ENCODE results near the gene INSYN1. TPM values are rescaled to one million over a fixed set of nuclear protein-coding genes. Genes with fewer than 3 reads are reported as not detected.

The INSYN1 gene
- total and polyA plus RNA-seq, 9 of the 15 experiments (the other 6 are each of a cell fraction or from before 2014, with no cell fraction given), result not detected

- TF ChIP-seq RBM25 (IDR thresholded peaks at IDR 0.05; ENCODE audit: low read depth, low read length, severe bottlenecking) (peak; percentile 65), ZNF717 (CRISPR knock-in tag; IDR thresholded peaks at IDR 0.05) (no peak), ZFPM2 (CRISPR knock-in tag; IDR thresholded peaks at IDR 0.05) (no peak), MTA1 (IDR thresholded peaks at IDR 0.05; ENCODE audit: borderline replicate concordance) (no peak), HNRNPLL (IDR thresholded peaks at IDR 0.05; ENCODE audit: low read depth, low read length, poor library complexity, severe bottlenecking) (no peak), FUS (optimal IDR thresholded peaks at IDR 0.05; ENCODE audit: low read depth, low read length) (no peak), EP300 (IDR thresholded peaks at IDR 0.05; ENCODE audit: low read length) (no peak), XRCC5 (IDR thresholded peaks at IDR 0.05; ENCODE audit: low read depth, low read length) (no peak)
- TF ChIP-seq, protein P1, sequence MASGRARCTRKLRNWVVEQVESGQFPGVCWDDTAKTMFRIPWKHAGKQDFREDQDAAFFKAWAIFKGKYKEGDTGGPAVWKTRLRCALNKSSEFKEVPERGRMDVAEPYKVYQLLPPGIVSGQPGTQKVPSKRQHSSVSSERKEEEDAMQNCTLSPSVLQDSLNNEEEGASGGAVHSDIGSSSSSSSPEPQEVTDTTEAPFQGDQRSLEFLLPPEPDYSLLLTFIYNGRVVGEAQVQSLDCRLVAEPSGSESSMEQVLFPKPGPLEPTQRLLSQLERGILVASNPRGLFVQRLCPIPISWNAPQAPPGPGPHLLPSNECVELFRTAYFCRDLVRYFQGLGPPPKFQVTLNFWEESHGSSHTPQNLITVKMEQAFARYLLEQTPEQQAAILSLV (tag; IDR thresholded peaks at IDR 0.05), result no peak
Observed at GRCh38 chr15:73760330-73761329, 7.5 kb upstream of the INSYN1 start (continued).

DNA sequence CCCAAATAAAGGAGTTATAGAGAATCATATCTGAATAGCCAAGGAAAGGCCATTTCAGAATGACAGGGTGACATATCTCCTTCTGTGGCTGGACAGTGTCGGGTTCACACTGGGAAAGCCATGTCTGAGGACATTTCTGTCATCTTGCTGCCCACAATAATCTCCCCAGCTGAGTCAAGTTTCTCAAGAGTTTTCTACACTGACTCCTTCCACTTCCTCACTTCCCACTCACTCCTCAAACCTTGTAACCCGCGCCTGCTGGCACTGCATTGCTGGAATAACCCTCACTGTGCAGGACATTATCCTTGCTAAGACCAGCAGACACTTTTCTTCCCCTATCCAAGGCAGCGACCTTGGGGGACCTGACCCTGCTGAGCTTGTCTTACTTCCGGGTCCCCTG is 5.3 kb upstream of the INSYN1 start:
- Histone ChIP-seq H3K9me3 (replicated peaks; ENCODE audit: control insufficient read depth, insufficient read depth, low read depth, low read length) (no peaks in the 10 kb centered on the region), H3K4me2 (ENCODE audit: insufficient read depth, low read length) (no peak overlapping the region), H3K9ac (ENCODE audit: insufficient read depth in 1 of 2, low read depth in 2 of 2, low read length in 2 of 2) (no peak overlapping the region), H3K4me3 (no peak overlapping the region), H3K27me3 (ENCODE audit: control insufficient read depth in 2 of 2, insufficient read depth in 2 of 2, low read length in 2 of 2) (peaks cover 17 to 36% of the 10 kb centered on the region in 2 experiments; a peak in 4 of 5 replicates), H3K4me1 (replicated peaks in 1 of 2; ENCODE audit: control insufficient read depth in 2 of 2, insufficient read depth in 2 of 2, low read length in 2 of 2) (no peaks in the 10 kb centered on the region; a peak in 1 of 5 replicates), H3K36me3 (ENCODE audit: control insufficient read depth, insufficient read depth, low read length) (no peaks in the 10 kb centered on the region), H3K27ac (ENCODE audit: extremely low read depth, low read depth, low read length) (no peak overlapping the region), H2AFZ (ENCODE audit: low read depth, low read length) (no peak overlapping the region), H3K79me2 (ENCODE audit: control insufficient read depth, insufficient read depth, low read length) (no peaks in the 10 kb centered on the region), H4K20me1 (replicated peaks; ENCODE audit: control insufficient read depth, insufficient read depth, low read length) (peaks cover 7% of the 10 kb centered on the region), H3K9me1 (ENCODE audit: control insufficient read depth, insufficient read depth, low read length) (no peaks in the 10 kb centered on the region)
- no TSS peak for BruUV-seq (replicated peaks)
- FAIRE-seq, result no peak
- ChIA-PET POLR2A (no interaction called here), CTCF (ENCODE audit: low intra/inter-chr PET ratio) (no interaction called here)
- in situ Hi-C loops (cut with MboI) (no loop called here), intact Hi-C loops (cut with micrococcal nuclease) (no loop called here)
- DNase-seq (ENCODE audit: extremely low read depth in 1 of 4, low spot score in 3 of 4), result no peak
- no peak for ATAC-seq
- 0% methylated on average over 5 of the region's 5 CpGs for WGBS (ENCODE audit: insufficient coverage, low coverage, missing lambda C conversion rate)
- TF ChIP-seq, protein P2, sequence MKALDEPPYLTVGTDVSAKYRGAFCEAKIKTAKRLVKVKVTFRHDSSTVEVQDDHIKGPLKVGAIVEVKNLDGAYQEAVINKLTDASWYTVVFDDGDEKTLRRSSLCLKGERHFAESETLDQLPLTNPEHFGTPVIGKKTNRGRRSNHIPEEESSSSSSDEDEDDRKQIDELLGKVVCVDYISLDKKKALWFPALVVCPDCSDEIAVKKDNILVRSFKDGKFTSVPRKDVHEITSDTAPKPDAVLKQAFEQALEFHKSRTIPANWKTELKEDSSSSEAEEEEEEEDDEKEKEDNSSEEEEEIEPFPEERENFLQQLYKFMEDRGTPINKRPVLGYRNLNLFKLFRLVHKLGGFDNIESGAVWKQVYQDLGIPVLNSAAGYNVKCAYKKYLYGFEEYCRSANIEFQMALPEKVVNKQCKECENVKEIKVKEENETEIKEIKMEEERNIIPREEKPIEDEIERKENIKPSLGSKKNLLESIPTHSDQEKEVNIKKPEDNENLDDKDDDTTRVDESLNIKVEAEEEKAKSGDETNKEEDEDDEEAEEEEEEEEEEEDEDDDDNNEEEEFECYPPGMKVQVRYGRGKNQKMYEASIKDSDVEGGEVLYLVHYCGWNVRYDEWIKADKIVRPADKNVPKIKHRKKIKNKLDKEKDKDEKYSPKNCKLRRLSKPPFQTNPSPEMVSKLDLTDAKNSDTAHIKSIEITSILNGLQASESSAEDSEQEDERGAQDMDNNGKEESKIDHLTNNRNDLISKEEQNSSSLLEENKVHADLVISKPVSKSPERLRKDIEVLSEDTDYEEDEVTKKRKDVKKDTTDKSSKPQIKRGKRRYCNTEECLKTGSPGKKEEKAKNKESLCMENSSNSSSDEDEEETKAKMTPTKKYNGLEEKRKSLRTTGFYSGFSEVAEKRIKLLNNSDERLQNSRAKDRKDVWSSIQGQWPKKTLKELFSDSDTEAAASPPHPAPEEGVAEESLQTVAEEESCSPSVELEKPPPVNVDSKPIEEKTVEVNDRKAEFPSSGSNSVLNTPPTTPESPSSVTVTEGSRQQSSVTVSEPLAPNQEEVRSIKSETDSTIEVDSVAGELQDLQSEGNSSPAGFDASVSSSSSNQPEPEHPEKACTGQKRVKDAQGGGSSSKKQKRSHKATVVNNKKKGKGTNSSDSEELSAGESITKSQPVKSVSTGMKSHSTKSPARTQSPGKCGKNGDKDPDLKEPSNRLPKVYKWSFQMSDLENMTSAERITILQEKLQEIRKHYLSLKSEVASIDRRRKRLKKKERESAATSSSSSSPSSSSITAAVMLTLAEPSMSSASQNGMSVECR (CRISPR knock-in tag; IDR thresholded peaks at IDR 0.05), result no peak
- TF ChIP-seq FOSL1 (tag; conservative IDR thresholded peaks at IDR 0.05) (no peak), FOXP1 (CRISPR knock-in tag; IDR thresholded peaks at IDR 0.05) (no peak), ZNF785 (CRISPR knock-in tag; IDR thresholded peaks at IDR 0.05) (no peak), STAT5A (IDR thresholded peaks at IDR 0.05; ENCODE audit: borderline replicate concordance, low read length) (no peak), ZNF766 (CRISPR knock-in tag; conservative IDR thresholded peaks at IDR 0.05) (no peak), HMGN3 (IDR thresholded peaks at IDR 0.05; ENCODE audit: borderline replicate concordance, extremely low read depth, insufficient read length, low read depth, low read length) (no peak), MCM3 (IDR thresholded peaks at IDR 0.05) (no peak)

Data from K562 (cell line).